IgD-negative memory B cell (primary cell): ENCODE data around the gene C7orf57. TPM values are rescaled to one million over a fixed set of nuclear protein-coding genes. Genes with fewer than 3 reads are reported as not detected.

Experiments used
- H3K27ac Mint-ChIP-seq, 3 donors: one replicate each; pipeline ENCODE4 v1.8.0; 2020 to 2022; ENCODE audit warnings: mild to moderate bottlenecking in 3 of 3, mixed read lengths in 3 of 3, moderate library complexity in 1 of 3
- H3K27me3 Mint-ChIP-seq: one replicate; pipeline ENCODE4 v1.8.0; 2021; ENCODE audit warnings: mixed read lengths
- H3K36me3 Mint-ChIP-seq: one replicate; pipeline ENCODE4 v1.8.0; 2020; ENCODE audit warnings: mild to moderate bottlenecking, mixed read lengths
- H3K4me1 Mint-ChIP-seq, 3 donors: one replicate each; pipeline ENCODE4 v1.8.0; 2020 to 2022; ENCODE audit warnings: mixed read lengths in 3 of 3, mild to moderate bottlenecking in 1 of 3
- H3K4me3 Mint-ChIP-seq, 4 donors: one replicate each; pipeline ENCODE4 v1.8.0; 2020 to 2022; ENCODE audit warnings: mild to moderate bottlenecking in 4 of 4, mixed read lengths in 4 of 4, moderate library complexity in 3 of 4
- H3K9me3 Mint-ChIP-seq, 3 donors: one replicate each; pipeline ENCODE4 v1.8.0; 2020 to 2021; ENCODE audit warnings: mixed read lengths in 3 of 3, mild to moderate bottlenecking in 1 of 3
- polyA plus RNA-seq: library from polyadenylated mRNA; unstranded; fragments of 300-500 nt; fragmentation: Illumina TruSeq; gene quantifications from one replicate; pipeline ENCODE4 v1.2.3, GENCODE V29; 2021

Gene C7orf57
- polyA plus RNA-seq, 1 donor from 2014 or later, result not detected

DNA sequence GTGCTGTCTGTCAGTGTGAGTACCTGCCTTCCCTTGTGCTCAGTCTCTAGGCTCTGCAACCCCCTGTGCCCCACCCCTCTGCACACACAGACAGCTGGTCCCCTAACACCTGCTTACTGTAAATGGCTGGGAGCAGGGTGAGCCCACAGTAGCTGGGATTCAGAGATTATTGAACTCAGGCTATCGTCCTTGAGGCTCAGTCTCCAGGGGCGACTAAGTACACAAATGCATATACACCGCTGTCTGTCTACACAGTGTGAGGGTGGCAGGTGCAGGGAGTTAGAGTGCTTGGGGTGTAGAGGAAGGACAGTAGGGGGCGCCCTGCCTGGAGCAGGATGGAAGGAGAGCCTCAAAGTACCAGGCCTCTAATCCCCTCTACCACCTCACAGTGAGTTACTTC lies 66.6 kb downstream of the C7orf57 start:
- H3K27ac Mint-ChIP-seq, result no peak overlapping the region

DNA sequence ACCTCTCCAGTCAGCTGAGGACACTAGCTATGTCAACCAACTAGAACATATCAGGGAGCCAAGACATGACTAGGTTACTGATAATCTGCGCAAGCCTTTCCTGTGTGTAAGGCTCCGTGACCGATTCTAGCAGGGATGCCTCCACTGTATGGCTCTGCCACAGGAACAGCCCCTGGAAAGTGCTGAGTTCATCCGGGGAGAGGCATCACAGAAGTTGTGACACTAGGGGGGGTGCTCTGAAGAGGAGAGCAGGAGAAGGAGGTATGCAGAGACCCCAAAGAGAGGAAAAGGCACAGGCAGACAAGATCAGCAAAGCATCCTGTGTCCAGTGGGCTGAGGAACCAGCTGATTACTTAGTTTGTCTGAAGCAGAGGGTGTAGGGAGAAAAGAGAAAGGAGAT lies 67.2 kb downstream of the C7orf57 start:
- Mint-ChIP-seq H3K27me3 (no peaks in the 10 kb centered on the region), H3K4me3 (no peak overlapping the region), H3K4me1 (peaks cover 0 to 3% (median 0%) of the 10 kb centered on the region in 3 donors), H3K9me3 (no peaks in the 10 kb centered on the region), H3K36me3 (peaks cover 10% of the 10 kb centered on the region), H3K27ac (peak overlapping the region in 1 of 3 donors; percentile 29)

More for the DNA sequence above, 66.6 kb downstream of the C7orf57 start:
- H3K27me3 Mint-ChIP-seq, result no peaks in the 10 kb centered on the region
- peaks cover 11% of the 10 kb centered on the region for H3K36me3 Mint-ChIP-seq
- no peak overlapping the region for H3K4me3 Mint-ChIP-seq
- peaks cover 0 to 3% (median 0%) of the 10 kb centered on the region in 3 donors for H3K4me1 Mint-ChIP-seq
- H3K9me3 Mint-ChIP-seq, result no peaks in the 10 kb centered on the region

DNA sequence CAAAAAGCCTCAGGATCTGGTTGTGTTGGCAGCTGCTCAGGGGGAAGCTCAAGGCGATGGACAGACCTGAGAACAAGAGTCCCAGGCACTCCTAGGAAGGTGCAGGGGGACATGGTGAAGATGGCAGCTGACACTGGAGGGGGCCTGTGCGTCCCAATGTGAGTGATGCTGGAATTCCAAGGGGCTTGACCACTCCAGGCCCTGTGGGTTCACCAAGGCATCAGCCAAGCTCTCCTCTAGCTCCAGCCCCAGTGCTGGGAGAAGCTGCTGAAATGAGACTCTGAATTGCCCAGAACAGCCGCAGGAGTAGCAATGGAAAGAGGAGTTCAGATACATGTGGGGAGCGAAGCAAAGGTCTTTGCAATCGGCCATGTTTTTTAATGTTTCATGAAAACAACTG lies 69.7 kb downstream of the C7orf57 start:
- H3K27ac Mint-ChIP-seq, result no peak overlapping the region
- peaks cover 0 to 2% (median 1%) of the 10 kb centered on the region in 3 donors for H3K4me1 Mint-ChIP-seq
- peaks cover 5% of the 10 kb centered on the region for H3K36me3 Mint-ChIP-seq
- no peaks in the 10 kb centered on the region for H3K27me3 Mint-ChIP-seq
- no peaks in the 10 kb centered on the region for H3K9me3 Mint-ChIP-seq
- no peak overlapping the region for H3K4me3 Mint-ChIP-seq

DNA sequence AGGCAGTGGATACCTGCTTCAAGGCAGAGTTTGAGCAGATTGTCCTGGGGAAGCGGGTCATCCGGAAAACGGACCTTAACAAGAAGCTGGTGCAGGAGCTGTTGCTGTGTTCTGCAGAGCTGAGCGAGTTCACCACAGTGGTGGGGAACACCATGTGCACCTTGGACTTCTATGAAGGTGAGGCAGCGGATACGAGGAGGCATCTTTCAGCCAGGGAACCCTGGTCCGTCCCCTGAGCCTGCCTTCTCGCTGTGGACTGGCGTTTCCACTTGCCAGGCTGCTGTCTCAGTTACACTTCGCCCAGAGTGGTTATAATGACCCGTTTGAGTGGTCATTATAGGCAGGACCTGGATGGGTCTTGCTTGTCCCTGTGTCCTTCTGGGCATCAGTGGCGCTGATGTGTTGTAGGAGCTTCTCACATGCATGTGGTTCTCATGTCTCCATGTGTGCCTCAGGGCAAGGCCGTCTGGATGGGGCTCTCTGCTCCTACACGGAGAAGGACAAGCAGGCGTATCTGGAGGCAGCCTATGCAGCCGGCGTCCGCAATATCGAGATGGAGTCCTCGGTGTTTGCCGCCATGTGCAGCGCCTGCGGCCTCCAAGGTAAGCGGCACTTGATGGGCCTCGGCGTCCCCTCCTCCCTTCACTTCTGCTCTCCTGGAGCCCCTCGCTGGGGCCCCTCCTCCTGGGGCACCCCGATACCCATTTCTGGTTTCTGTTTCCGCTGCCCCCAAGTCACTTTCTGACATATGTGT lies 71.7 kb downstream of the C7orf57 start:
- Mint-ChIP-seq H3K4me3 (no peak overlapping the region), H3K27me3 (peaks cover 2% of the 10 kb centered on the region), H3K4me1 (peaks cover 0 to 5% (median 4%) of the 10 kb centered on the region in 3 donors), H3K36me3 (peaks cover 5% of the 10 kb centered on the region), H3K27ac (no peak overlapping the region), H3K9me3 (no peaks in the 10 kb centered on the region)

GRCh38 chr7:48107926-48108472 lies 72.7 kb downstream of the C7orf57 start:
- no peak overlapping the region for H3K4me3 Mint-ChIP-seq
- peaks cover 5% of the 10 kb centered on the region for H3K36me3 Mint-ChIP-seq
- H3K27ac Mint-ChIP-seq, result no peak overlapping the region
- no peaks in the 10 kb centered on the region for H3K9me3 Mint-ChIP-seq
- peaks cover 2% of the 10 kb centered on the region for H3K27me3 Mint-ChIP-seq
- H3K4me1 Mint-ChIP-seq, result peaks cover 0 to 5% (median 4%) of the 10 kb centered on the region in 3 donors

DNA sequence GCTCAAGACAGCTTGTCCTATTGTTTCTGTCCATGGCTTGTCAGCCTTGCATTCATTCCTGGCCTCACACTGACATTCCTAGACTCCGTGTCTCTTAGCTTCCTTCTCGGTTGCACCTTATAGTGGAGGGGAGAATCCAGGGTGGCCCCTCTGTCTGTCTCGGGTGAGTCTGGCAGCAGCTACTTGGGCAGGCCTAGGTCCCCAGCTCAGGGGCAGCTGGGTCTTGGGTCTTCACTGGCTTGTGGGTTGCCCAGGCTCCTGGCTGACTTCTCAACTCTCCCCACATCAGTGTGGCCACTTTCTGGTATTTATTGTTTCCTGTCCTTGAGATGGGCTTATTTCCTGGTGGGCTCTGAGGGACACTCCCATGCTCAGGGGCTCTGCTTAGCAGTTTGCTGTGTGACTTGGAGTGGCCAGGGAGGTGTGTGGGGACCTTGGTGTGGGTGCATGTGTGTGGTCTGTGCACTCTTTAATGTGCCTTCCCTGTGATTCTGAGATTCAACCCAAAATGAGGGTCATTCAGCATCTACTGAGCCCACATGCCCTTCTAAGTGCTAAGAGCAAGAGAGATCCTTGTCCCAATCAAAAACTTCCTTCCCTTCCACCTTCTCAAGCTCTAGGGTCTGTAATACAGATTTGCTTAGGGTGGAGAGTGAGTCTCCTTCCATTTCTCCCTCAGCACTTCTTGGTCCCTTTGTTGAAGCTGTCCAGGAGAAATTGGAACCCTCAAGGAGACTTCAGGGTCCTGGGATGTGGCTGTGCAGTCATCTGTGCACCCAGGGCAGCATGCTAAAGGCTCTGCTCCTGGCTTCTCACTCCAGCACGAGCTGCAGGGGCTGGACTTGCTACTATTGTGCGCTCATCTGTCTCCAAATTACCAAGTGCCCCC lies 73.9 kb downstream of the C7orf57 start:
- H3K27ac Mint-ChIP-seq, result peak overlapping the region in 1 of 3 donors; percentile 60
- H3K4me3 Mint-ChIP-seq, result no peak overlapping the region
- peaks cover 0 to 5% (median 4%) of the 10 kb centered on the region in 3 donors for H3K4me1 Mint-ChIP-seq
- H3K9me3 Mint-ChIP-seq, result no peaks in the 10 kb centered on the region
- peaks cover 2% of the 10 kb centered on the region for H3K27me3 Mint-ChIP-seq
- peaks cover 5% of the 10 kb centered on the region for H3K36me3 Mint-ChIP-seq

DNA sequence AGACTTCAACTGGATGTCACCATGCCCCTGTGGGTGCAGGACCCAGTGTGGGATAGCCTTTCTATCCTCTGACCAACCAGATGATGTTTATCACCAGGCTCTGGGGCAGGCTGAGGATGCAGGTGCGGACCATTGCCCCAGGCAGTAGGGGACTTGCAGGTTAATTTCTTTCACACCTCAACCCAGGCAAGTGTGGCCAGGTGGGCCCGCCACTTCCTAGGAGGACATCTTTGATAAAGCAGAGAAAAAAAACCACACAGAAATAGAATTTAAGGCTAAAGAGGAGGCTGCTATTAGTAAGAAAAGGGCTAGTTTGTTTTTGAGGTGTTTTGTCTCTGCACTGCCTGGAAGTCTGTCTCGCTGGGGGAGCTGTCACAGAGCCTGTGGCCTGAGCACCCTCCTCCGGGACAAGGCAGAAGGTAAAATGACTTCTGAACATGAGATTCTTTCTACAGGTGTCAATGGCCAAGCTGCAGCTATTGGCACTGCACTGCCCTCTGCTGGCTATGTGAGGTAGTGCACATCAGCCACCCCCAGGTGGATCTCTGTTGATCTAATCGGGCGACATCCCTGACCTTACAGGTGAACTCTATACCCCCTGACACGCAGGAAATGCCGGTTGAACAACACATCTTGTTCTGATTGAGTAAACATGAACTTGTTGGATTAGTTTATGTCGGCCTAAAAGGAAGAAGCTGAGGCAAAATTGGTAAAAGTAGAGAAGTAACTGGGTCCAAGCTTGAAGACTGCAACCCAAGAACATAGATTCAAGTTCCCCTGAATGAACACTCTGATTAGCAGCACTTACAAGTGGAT lies 74.7 kb downstream of the C7orf57 start:
- Mint-ChIP-seq H3K36me3 (no peaks in the 10 kb centered on the region), H3K27ac (peak overlapping the region in 2 of 3 donors; percentile 59 to 74), H3K9me3 (no peaks in the 10 kb centered on the region), H3K27me3 (peaks cover 2% of the 10 kb centered on the region), H3K4me3 (peak overlapping the region in 1 of 4 donors; percentile 39), H3K4me1 (peaks cover 0 to 5% (median 4%) of the 10 kb centered on the region in 3 donors)

- H3K9me3 Mint-ChIP-seq, result no peaks in the 10 kb centered on the region
- H3K27me3 Mint-ChIP-seq, result peaks cover 2% of the 10 kb centered on the region
- no peak overlapping the region for H3K27ac Mint-ChIP-seq
- H3K4me3 Mint-ChIP-seq, result no peak overlapping the region
- H3K36me3 Mint-ChIP-seq, result no peaks in the 10 kb centered on the region
- H3K4me1 Mint-ChIP-seq, result peaks cover 0 to 5% (median 4%) of the 10 kb centered on the region in 3 donors
Measured at GRCh38 chr7:48110868-48111267, 75.5 kb downstream of the C7orf57 start.

Other genes with a start within 250 kb of the C7orf57 start
- gene PKD1L1, start 87.1 kb upstream of the C7orf57 start, polyA plus RNA-seq, result 0.06 TPM
- gene HUS1, start 55.9 kb upstream of the C7orf57 start, polyA plus RNA-seq, result 38.3 TPM
- gene SUN3, start 6.4 kb upstream of the C7orf57 start, polyA plus RNA-seq, result not detected
- 6.2 TPM for gene UPP1, start 53.7 kb downstream of the C7orf57 start, polyA plus RNA-seq
- not detected for gene ABCA13, start 135.9 kb downstream of the C7orf57 start, polyA plus RNA-seq